ENCODE results near the gene UBASH3A.

Gene UBASH3A

DNA sequence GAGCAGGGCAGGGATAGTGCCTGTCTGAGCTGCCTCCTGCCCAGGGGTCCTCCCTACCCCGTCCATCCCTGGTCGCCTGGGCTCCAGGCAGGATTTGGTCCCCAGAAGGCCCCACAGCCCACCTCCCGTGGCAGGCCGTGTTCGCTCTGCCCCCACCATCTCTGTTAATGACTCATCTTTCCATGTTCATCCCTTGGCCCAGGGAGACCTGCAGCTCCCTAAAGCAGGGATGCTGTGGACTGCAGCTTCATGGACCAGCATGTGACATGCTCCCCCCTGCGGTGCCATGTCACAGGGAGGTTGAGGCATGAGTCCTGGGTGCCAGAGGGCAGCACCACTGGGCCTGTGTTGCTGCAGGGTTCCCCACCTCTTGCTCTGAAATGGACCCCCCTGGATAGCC, 26.8 kb downstream of the UBASH3A start:
- no peak for DNase-seq (ENCODE audit: low spot score)

DNA sequence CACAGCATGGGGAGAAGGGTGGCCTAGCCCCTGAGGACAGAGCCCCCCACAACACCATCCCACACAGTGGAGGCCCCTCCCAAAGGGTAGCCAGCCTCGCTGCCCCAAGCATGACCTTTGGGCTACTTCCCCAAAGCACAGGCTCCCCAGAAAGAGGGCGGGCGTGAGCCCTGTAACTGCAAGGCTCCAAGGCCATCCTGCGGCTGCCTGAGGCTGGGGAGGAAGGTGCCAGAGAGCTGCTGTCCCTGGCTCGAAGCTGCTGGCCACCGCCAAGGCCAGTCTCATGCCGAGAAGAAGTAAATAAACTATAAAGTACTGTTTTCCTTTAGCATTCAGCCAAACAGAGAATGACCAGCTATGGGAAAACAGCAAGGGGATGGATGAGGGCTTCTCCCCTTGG, 27.5 kb downstream of the UBASH3A start:
- DNase-seq (ENCODE audit: low spot score), result no peak

DNA sequence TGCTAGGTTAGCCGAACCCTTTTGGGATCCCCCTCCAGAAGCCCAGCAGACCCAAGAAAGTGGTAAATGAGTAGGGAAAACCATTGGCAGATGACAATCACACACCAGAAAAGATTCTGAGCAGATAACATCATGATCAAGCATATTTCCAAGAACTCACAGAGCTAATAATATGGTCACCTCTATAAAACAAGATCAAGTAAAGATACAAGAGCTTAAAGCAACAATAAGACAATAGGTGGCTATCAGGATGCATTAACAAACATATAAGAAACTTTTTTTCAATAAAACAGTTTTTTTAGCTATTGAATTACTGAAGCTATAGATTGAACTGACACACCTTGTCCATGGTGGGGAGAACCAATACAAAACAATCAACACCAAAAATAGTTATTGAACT, 29.0 kb downstream of the UBASH3A start:
- no peak for DNase-seq (ENCODE audit: low spot score)

DNA sequence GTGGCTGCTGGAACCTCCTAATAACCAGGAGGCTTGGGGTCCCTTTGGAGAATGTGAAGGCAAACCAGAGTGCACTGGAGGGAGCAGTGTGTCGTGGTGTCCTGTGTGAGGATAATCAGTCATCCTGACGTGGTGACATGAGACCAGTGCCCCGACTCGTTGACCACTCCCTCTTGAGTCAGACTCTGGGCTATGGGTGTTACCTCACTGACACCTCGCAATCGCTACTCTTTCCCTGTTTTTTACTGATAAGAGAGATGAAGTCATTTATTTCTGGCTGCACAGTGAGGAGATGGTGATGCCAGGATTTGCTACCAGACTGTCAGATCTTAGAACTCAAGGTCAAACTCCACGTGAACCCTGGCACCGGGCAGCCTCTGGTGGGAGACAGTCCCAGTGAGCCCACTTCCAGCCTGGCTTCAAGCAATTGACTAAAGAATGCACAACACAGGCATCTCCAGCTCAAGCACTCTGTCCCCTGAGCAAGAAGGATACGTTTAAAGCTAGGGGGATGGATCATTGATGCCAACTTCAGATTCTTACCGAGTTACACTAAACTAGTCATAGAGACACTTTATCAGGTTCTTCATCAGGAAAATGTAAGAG, 30.3 kb downstream of the UBASH3A start:
- DNase-seq (ENCODE audit: low spot score), result no peak

GRCh38 chr21:42434884-42435283, 31.2 kb downstream of the UBASH3A start:
- no peak for DNase-seq (ENCODE audit: low spot score)

DNA sequence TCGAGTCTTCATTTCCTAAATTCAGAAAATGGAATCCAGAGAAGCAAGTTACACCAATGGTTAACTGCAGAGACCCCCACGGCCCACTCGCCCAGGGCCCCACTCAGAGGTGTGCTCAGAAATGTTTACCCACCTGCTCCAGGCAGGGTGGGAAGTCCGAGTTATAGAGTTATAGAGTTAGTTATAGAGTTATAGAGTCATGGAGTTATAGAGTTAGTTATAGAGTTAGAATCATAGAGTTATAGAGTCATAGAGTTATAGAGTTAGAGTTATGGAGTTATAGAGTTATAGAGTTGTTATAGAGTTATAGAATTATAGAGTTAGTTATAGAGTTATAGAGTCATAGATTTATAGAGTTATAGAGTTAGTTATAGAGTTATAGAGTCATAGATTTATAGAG, 31.7 kb downstream of the UBASH3A start:
- DNase-seq (ENCODE audit: low spot score), result no peak

DNA sequence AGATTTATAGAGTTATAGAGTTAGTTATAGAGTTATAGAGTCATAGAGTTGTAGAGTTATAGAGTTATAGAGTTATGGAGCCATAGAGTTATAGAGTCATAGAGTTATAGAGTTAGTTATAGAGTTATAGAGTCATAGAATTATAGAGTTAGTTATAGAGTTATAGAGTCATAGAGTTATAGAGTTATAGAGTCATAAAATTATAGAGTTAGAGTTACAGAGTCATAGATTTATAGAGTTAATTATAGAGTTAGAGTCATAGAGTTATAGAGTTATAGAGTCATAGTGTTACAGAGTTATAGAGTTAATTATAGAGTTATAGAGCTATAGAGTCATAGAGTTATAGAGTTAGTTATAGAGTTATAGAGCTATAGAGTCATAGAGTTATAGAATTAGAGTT, 32.1 kb downstream of the UBASH3A start:
- no peak for DNase-seq (ENCODE audit: low spot score)

GRCh38 chr21:42436914-42437313, 33.2 kb downstream of the UBASH3A start:
- no peak for DNase-seq (ENCODE audit: low spot score)

DNA sequence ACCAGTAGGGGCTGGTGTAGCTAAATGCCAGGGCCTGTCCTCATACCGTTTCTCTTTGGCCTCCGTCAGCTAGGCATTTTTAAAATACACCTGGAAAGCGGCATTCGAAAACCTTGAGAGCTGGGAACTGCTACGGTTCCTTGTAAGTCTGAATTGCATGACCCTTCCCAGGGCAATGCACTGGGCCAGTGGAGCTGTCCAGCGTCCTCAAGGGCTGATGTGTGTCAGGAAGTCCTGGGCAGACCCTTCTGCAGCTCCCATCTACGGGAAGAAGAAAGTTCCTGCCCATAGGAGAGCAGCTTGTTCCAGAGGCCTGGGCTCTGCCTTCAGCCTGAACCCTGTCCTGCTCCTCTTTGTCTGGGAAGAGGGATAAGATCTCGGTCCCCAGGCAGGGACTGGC, 34.1 kb downstream of the UBASH3A start:
- no peak for DNase-seq (ENCODE audit: low spot score)

DNA sequence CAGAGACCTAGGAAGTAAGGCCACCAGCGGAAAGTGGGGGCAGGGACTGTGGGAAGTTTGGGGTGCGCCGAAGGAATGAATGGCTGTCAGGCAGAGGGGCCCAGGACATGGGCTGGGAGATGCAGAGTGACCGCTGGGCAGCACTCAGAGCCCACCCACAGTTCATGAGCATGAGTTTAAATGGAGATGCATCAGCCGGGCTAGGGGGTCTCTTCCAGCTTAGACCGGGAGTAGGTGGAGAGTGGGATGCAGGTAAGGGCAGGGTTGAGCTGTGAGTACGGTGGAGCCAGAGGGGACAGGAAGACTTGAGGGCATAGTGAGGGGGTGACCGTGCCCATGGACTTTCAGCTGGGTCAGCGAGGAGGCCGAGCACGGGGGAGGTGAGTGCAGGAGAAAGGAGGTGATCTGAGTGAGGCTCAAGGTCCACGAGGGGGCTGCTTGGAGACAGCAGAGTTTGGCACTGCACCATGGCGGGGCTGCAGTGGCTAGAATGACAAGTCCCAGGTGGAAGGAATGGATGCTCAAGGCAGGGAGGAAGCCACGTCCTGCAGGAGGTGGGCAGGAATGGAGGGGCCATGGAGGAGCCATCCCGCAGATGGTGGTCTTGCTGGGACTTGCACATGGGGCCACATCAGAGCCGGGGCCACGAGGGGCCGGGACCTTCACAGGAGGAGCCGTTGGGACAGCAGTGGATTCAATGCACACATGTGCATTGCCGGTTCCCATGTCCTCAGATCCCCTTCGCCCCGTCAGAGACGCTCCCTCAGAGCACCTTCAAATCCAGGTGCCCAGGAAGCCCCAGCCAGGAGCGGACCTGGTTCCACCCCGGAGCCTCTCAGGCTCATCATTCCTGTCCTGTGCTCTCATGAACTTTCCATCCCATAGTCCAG, 34.9 kb downstream of the UBASH3A start:
- DNase-seq (ENCODE audit: low spot score), result no peak

DNA sequence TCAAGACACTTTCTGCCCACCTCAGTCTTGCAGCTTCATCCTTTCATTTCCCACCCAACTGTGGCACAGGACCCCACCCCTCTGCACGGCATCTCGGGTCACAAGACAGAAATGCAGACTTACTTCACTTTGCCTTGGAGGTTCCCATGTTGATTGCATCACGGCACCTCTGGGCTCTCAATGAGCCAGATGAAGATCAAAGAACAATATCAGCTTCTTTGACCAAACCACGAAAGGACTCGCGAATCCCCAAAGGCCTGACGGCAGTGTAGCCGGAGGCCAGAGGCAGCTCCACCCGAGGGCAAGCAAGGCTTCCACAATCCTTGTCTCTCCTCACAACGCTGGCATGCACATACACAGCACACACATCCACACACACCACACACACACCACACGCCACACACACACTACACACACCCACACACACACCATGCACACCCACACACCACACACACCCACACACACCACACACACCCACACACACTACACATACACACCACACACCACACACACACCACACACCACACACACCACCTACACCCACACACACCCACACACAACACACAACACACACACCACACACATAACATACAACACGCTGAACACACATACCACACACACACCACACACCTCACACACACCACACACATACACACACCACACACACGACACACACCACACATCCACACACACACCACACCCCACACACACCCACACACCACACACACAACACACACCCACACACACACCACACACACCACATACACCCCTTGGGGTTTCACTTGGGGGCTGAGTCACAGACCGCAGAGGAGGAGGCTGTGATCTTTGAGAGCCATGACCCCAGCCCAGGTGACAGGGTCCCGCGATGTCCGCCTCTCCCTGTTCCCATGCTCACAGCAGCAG, 35.8 kb downstream of the UBASH3A start:
- DNase-seq (ENCODE audit: low spot score), result no peak

DNA sequence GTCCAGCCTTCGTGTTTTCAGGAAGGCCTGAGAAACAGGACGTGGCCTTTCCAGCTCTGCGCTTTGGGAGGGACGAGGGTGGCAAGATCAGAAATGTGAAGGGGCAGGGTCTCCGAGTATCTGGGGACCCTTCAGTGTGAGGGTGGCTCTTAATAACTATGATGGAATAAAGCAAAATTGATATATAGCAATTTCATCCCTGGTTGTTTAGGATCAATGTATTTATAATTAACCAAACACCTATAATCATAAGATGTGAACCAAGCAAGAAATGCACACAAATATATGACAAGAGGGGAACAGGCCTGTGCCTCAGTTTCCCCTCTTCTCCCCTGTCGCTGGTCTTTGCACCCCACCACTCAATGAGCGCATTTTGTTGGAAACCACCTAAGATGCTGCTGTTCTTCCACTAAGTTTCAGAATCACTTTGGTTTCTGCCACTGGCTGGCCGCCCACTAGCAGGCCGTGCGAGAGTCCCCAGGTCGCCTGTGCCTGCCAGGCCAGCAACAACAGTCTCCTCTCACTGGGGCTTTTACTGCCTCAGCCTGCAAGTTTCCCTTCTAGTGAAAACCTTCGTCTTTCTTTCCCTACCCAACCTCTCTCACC, 36.6 kb downstream of the UBASH3A start:
- no peak for DNase-seq (ENCODE audit: low spot score)

GRCh38 chr21:42441963-42442362, 38.3 kb downstream of the UBASH3A start:
- no peak for DNase-seq (ENCODE audit: low spot score)

DNA sequence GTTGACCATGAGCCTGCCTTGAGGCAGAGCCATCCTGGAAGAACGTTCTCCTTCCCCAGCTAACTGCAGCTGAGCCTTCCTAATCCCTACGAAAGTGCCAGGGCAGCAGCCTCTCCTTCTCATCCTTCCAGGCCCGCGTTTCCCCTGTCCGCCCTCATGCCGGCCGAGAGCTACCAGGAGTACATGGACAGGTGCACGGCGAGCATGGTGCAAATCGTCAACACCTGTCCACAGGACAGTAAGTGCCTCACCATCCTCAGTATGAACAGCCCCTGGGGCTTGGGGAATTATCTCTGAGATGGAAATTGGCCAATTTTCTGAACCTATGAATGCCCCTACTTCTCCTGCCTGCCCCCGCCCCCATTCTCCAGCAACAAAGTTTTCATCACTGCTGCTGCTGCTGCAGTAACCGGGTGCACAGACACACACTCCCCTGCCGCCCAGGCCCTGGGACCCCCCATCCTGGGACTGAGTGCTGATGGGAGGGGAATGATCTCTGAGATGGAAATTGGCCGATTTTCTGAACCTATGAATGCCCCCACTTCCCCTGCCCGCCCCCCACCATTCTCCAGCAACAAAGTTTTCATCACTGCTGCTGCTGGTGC, 39.6 kb downstream of the UBASH3A start:
- no peak for DNase-seq (ENCODE audit: low spot score)

DNA sequence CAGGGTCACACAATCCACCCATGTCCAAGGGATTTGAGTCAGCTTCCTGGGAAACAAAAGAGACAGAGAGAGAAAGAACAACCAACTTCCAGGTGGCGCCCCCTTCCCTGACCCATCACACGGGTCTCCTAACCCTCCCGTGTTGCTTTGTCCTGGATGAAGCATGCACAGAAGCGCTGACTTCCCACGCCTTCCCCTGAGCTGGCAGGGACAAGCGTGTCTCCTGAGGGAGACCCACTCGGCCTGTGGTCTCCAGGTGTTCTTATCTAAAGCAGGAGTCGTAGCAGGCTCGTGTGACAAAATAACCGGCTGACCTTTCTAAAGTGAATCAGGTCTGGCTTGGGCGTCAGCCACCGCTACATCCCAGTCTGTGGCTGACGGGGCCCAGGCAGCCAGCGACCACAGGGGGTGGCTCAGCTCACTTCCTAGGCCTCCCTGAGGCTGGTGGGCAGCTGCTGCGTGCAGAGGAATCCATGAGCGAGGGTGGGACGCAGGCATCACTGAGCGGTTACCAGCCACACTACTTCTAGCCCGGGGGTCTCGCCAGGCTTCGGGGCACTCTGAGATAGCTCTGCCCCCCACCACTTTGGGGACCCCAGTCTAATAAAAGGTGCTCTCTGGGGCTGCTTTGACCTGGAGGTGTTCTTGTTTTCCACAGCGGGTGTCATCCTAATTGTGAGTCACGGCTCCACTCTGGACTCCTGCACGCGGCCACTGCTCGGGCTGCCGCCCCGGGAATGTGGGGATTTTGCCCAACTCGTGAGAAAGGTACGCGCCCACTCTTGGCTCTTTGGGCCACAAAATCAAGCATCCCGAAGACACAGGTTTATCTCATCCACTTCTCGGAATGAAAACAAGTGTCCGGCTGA, 40.4 kb downstream of the UBASH3A start:
- DNase-seq (ENCODE audit: low spot score), result no peak

- no peak for DNase-seq (ENCODE audit: low spot score)
These were observed 41.0 kb downstream of the UBASH3A start for GRCh38 chr21:42444745-42445059.

- DNase-seq (ENCODE audit: low spot score), result no peak
These were observed 41.6 kb downstream of the UBASH3A start for GRCh38 chr21:42445311-42445710.

- no peak for DNase-seq (ENCODE audit: low spot score)
These were observed 42.8 kb downstream of the UBASH3A start for GRCh38 chr21:42446531-42446930.

- DNase-seq (ENCODE audit: low spot score), result no peak
These were observed 43.5 kb downstream of the UBASH3A start for GRCh38 chr21:42447182-42447581.

GRCh38 chr21:42447732-42448131, 44.0 kb downstream of the UBASH3A start:
- DNase-seq (ENCODE audit: low spot score), result no peak

- no peak for DNase-seq (ENCODE audit: low spot score)
These were observed 45.0 kb downstream of the UBASH3A start for GRCh38 chr21:42448686-42449085.

All from AG20443 (cell line).